Measurements from ENCODE around the gene GIGYF2.

DNA sequence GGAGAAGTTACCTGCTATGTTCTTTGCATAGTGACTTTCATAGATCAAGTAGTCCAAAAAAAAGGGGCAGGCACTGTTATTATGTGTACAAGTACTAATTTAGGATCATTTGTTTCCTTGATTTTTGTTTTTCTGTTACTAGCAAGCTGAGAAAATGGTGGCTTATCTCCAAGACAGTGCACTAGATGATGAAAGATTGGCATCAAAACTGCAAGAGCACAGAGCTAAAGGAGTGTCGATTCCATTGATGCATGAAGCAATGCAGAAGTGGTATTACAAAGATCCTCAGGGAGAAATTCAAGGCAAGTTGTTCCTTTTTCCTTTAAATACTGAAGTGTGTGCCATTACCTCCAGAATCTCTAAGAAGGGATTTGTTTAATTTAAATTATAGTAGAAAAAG lies 98.8 kb downstream of the GIGYF2 start:
- TF ChIP-seq EZH2 (IDR thresholded peaks at IDR 0.05; ENCODE audit: borderline replicate concordance, low read depth, low read length, severe bottlenecking) = no peak
- TF ChIP-seq, protein P1, sequence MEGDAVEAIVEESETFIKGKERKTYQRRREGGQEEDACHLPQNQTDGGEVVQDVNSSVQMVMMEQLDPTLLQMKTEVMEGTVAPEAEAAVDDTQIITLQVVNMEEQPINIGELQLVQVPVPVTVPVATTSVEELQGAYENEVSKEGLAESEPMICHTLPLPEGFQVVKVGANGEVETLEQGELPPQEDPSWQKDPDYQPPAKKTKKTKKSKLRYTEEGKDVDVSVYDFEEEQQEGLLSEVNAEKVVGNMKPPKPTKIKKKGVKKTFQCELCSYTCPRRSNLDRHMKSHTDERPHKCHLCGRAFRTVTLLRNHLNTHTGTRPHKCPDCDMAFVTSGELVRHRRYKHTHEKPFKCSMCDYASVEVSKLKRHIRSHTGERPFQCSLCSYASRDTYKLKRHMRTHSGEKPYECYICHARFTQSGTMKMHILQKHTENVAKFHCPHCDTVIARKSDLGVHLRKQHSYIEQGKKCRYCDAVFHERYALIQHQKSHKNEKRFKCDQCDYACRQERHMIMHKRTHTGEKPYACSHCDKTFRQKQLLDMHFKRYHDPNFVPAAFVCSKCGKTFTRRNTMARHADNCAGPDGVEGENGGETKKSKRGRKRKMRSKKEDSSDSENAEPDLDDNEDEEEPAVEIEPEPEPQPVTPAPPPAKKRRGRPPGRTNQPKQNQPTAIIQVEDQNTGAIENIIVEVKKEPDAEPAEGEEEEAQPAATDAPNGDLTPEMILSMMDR (IDR thresholded peaks at IDR 0.05; ENCODE audit: borderline replicate concordance, extremely low read depth, low read length, poor library complexity, severe bottlenecking) = no peak
